Progenitor cell of endocrine pancreas (in vitro differentiated cells): Measurements from ENCODE around the gene LMNB1. TPM values are rescaled to one million over a fixed set of nuclear protein-coding genes. Genes with fewer than 3 reads are reported as not detected.

Experiments used
- DNase-seq: peaks from one replicate; pipeline ENCODE4 v3.0.0; 2021; ENCODE audit warnings: low spot score; ENCODE audit not compliant: unreplicated experiment
- H3K27ac Mint-ChIP-seq: 2 replicates; pipeline ENCODE4 v1.8.0; 2021; ENCODE audit warnings: mild to moderate bottlenecking, moderate library complexity, mixed read lengths
- H3K27me3 Mint-ChIP-seq: 2 replicates; pipeline ENCODE4 v1.8.0; 2021; ENCODE audit warnings: mixed read lengths
- H3K36me3 Mint-ChIP-seq: 2 replicates; pipeline ENCODE4 v1.8.0; 2022; ENCODE audit warnings: mixed read lengths; ENCODE audit not compliant: insufficient read depth
- H3K4me1 Mint-ChIP-seq: 2 replicates; pipeline ENCODE4 v1.8.0; 2021; ENCODE audit warnings: low read depth, mixed read lengths
- H3K4me3 Mint-ChIP-seq: 2 replicates; pipeline ENCODE4 v1.8.0; 2021; ENCODE audit warnings: low read depth, mild to moderate bottlenecking, moderate library complexity, mixed read lengths
- H3K9me3 Mint-ChIP-seq: 2 replicates; pipeline ENCODE4 v1.8.0; 2021; ENCODE audit warnings: low read depth, mixed read lengths
- CTCF ChIP-seq: fragments of 200-600 bp; sonication (generic); IDR thresholded peaks from one replicate; pipeline ENCODE4 v1.5.0; 2021; ENCODE audit warnings: antibody characterized with exemption, mild to moderate bottlenecking; ENCODE audit not compliant: unreplicated experiment
- total RNA-seq: library from RNA; stranded (reverse); gene quantifications from 2 replicates; pipeline ENCODE4 v1.2.1, GENCODE V29; 2021

LMNB1 gene
- total RNA-seq, 1 donor from 2014 or later: 152 TPM

GRCh38 chr5:126883564-126884245 is 106.8 kb downstream of the LMNB1 start:
- H3K36me3 Mint-ChIP-seq: peaks cover 4% of the 10 kb centered on the region
- H3K27ac Mint-ChIP-seq: peak overlapping the region; percentile 3
- no peak overlapping the region for H3K4me3 Mint-ChIP-seq
- no peak for TF ChIP-seq CTCF
- DNase-seq: no peak
- H3K27me3 Mint-ChIP-seq: no peaks in the 10 kb centered on the region
- peaks cover 25% of the 10 kb centered on the region for H3K4me1 Mint-ChIP-seq
- H3K9me3 Mint-ChIP-seq: no peaks in the 10 kb centered on the region

DNA sequence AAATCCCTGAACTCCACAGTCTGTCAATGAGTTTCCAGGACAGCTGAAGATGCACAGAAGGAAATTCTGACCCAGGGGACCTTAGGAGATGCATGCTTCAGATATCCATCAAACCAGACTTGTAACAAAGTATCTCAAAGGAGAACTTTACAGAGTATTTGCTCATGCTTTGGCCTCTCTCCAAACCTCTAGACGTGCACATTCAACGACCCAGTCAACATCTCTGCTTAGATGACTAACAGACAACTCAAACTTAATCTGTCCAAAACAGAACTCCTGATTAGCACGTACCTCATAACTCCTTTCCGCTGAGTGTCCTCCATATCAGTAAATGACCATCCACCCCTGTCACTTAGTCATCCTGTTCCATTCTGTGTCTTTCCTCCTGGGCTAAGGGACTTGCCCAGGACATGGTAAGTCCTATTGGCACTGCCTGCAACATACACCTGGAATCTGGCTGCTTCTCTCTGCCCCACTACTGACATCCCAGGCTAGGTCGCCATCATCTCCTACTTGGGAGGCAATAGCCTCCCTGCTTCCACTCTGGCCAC is 107.4 kb downstream of the LMNB1 start:
- peaks cover 25% of the 10 kb centered on the region for H3K4me1 Mint-ChIP-seq
- H3K4me3 Mint-ChIP-seq: no peak overlapping the region
- DNase-seq: no peak
- no peaks in the 10 kb centered on the region for H3K9me3 Mint-ChIP-seq
- no peak for TF ChIP-seq CTCF
- no peaks in the 10 kb centered on the region for H3K27me3 Mint-ChIP-seq
- no peak overlapping the region for H3K27ac Mint-ChIP-seq
- peaks cover 4% of the 10 kb centered on the region for H3K36me3 Mint-ChIP-seq

Other genes with a start within 250 kb of the LMNB1 start
- gene ALDH7A1, start 181.9 kb upstream of the LMNB1 start, total RNA-seq: 233 and 246 TPM in 2 replicates
- 45.8 and 58.2 TPM in 2 replicates for gene PHAX, start 176.2 kb upstream of the LMNB1 start, total RNA-seq